Measurements from ENCODE around the gene PTPRM.

The PTPRM gene

DNA sequence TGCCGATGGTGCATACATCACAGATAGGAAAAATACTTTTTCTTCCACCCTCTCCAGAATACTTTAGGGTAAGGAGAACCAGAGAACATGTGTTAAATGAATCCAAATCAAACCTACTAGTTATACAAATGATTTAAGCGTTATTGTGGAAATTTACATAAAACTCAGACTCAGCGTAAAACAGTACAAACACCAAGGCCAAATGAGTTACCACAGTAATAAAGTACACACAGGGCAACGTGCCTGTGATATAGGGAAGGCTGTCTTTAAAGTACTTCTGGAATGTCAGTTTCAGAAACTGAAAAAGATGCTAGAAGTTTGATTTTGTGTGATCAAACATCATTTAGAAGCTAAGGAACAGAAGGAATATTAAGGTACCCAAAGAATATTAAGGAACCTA is 46.9 kb downstream of the PTPRM start:
- no peak overlapping the region for H3K4me3 ChIP-seq (ENCODE audit: low read depth, low read length)
- no peak for TF ChIP-seq CTCF (conservative IDR thresholded peaks at IDR 0.05; ENCODE audit: low read depth, low read length)
- no peak for DNase-seq (ENCODE audit: low read depth)

- no peak overlapping the region for H3K4me3 ChIP-seq (ENCODE audit: low read depth, low read length)
- no peak for TF ChIP-seq CTCF (conservative IDR thresholded peaks at IDR 0.05; ENCODE audit: low read depth, low read length)
- no peak for DNase-seq (ENCODE audit: low read depth)
These were observed 48.7 kb downstream of the PTPRM start for GRCh38 chr18:7615840-7616239.

DNA sequence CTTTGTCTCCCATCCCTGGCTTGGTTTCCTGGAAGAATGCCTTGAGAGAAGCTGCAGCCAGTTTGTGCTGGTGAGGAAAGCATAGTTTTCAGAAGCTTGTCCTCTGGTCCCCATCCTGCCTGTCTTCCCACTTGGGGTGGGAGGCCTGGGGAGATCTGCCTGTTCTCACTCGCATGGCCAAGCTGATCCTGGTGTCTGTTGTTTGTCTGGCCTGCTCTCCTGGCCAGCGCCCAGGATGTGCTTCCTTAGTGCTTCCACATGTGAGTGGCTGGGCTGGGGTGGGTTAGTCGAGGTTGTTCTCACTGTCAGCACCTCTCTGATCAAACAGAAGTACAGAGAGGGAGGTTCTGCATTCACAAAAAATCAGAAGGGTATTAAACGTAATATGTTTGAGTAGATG is 49.5 kb downstream of the PTPRM start:
- no peak overlapping the region for H3K4me3 ChIP-seq (ENCODE audit: low read depth, low read length)
- no peak for TF ChIP-seq CTCF (conservative IDR thresholded peaks at IDR 0.05; ENCODE audit: low read depth, low read length)
- DNase-seq (ENCODE audit: low read depth), result peak; percentile 38

GRCh38 chr18:7617738-7618422 is 50.8 kb downstream of the PTPRM start:
- no peak for TF ChIP-seq CTCF (conservative IDR thresholded peaks at IDR 0.05; ENCODE audit: low read depth, low read length)
- peak; percentile 72 for DNase-seq (ENCODE audit: low read depth)
- peak overlapping the region; percentile 32 for H3K4me3 ChIP-seq (ENCODE audit: low read depth, low read length)

DNA sequence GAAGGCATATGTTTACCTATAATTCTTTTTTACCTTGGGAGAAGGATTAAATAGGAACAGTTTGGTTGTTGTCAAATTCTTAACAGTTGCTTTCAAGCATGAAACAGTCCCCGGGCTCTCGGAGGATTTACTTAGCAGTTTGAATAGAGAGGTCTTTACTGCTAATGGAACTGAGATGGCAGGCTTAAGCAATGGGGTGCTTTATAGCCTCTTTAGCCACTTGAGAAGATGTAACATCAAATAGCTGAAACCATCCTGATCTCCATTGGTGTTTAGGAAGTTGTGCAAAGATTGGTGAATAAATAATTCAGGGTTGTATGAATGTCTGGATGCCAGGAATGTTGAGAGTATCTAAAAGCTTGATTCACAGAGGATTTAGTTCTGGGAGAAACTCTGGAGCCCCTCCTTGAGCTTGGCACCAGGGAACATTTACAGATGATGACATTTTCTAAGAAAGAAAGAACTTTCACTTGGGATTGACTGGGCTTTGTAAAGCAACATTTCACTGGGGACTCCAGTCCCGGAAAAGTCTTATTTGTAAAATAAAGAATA is 51.9 kb downstream of the PTPRM start:
- H3K4me3 ChIP-seq (ENCODE audit: low read depth, low read length), result no peak overlapping the region
- no peak for TF ChIP-seq CTCF (conservative IDR thresholded peaks at IDR 0.05; ENCODE audit: low read depth, low read length)
- DNase-seq (ENCODE audit: low read depth), result no peak

DNA sequence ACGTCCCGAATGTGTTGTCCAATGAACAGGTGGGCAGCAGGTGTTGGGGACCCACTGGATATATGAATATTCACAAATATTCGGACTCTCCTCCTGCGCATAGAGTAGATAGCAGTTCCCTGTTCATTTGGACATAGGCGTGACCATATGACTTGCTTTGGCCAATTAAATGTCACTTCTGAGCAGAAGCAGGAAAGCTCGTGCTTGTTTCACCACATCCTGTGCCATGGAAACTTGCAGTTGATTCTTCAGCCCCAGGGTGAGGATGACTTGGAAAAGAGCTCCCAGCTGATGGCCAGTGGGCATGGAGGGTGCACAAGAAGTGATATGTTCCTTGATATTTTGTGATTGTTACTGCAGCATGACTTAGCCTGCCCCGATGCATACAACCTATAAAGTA is 52.6 kb downstream of the PTPRM start:
- no peak for TF ChIP-seq CTCF (conservative IDR thresholded peaks at IDR 0.05; ENCODE audit: low read depth, low read length)
- H3K4me3 ChIP-seq (ENCODE audit: low read depth, low read length), result no peak overlapping the region
- DNase-seq (ENCODE audit: low read depth), result no peak

- no peak for DNase-seq (ENCODE audit: low read depth)
- no peak overlapping the region for H3K4me3 ChIP-seq (ENCODE audit: low read depth, low read length)
- no peak for TF ChIP-seq CTCF (conservative IDR thresholded peaks at IDR 0.05; ENCODE audit: low read depth, low read length)
These were observed 55.6 kb downstream of the PTPRM start for GRCh38 chr18:7622721-7623120.

Measured in choroid plexus epithelial cell (primary cell).